SK-N-SH (cell line): ENCODE results near the gene POTEF.
"Not testable (repeated sequence)": the region's sequence is repeated elsewhere in the genome, so short reads cannot be mapped to it uniquely, and the experiment has no call there.

Experiments used
- CHD2 ChIP-seq: fragments of 150-350 bp; IDR thresholded peaks from 2 replicates; pipeline ENCODE4 v1.6.1; 2018; ENCODE audit warnings: low read length; ENCODE audit not compliant: partially characterized antibody
- CTCF ChIP-seq: fragments of 200-600 bp; sonication (generic); IDR thresholded peaks from 2 replicates; pipeline ENCODE4 v1.6.1; 2017; ENCODE audit warnings: antibody characterized with exemption, mild to moderate bottlenecking, moderate library complexity
- EP300 ChIP-seq, 2 experiments: IDR thresholded peaks; 2 replicates each; pipeline versions ENCODE4 v1.4.0 to v1.6.1; 2012; ENCODE audit warnings: borderline replicate concordance in 1 of 2, low read depth in 1 of 2, low read length in 1 of 2
- EZH2phosphoT487 ChIP-seq: fragments of 200-600 bp; sonication (generic); IDR thresholded peaks from 2 replicates; pipeline ENCODE4 v1.6.1; 2017; ENCODE audit warnings: low read depth, mixed run types, mild to moderate bottlenecking, antibody characterized with exemption, moderate library complexity, borderline replicate concordance
- FOSL2 ChIP-seq: IDR thresholded peaks from 2 replicates; pipeline ENCODE4 v1.4.0; 2012; ENCODE audit warnings: low read depth, mild to moderate bottlenecking, moderate library complexity, borderline replicate concordance
- JUND ChIP-seq: IDR thresholded peaks from 2 replicates; pipeline ENCODE4 v1.4.0; 2012
- MAX ChIP-seq: IDR thresholded peaks from 2 replicates; pipeline ENCODE4 v1.4.0; 2012; ENCODE audit warnings: low read depth
- MXI1 ChIP-seq: IDR thresholded peaks from 2 replicates; pipeline ENCODE4 v1.6.1; 2012; ENCODE audit warnings: mild to moderate bottlenecking, low read depth, low read length, improper control_type of control experiment
- POLR2AphosphoS5 ChIP-seq: IDR thresholded peaks from 2 replicates; pipeline ENCODE4 v1.6.1; 2012; ENCODE audit warnings: low read depth, low read length
- RAD21 ChIP-seq: IDR thresholded peaks from 2 replicates; pipeline ENCODE4 v1.6.1; 2012; ENCODE audit warnings: mild to moderate bottlenecking, low read length
- TCF12 ChIP-seq: IDR thresholded peaks from 2 replicates; pipeline ENCODE4 v1.4.0; 2012
- TF ChIP-seq, protein P1 (sequence below): IDR thresholded peaks from 2 replicates; pipeline ENCODE4 v1.6.1; 2012; ENCODE audit warnings: mild to moderate bottlenecking, low read depth, low read length, moderate library complexity
- TF ChIP-seq, protein P2 (sequence below): IDR thresholded peaks from 2 replicates; pipeline ENCODE4 v1.4.0; 2012; ENCODE audit warnings: low read depth, borderline replicate concordance

DNA sequence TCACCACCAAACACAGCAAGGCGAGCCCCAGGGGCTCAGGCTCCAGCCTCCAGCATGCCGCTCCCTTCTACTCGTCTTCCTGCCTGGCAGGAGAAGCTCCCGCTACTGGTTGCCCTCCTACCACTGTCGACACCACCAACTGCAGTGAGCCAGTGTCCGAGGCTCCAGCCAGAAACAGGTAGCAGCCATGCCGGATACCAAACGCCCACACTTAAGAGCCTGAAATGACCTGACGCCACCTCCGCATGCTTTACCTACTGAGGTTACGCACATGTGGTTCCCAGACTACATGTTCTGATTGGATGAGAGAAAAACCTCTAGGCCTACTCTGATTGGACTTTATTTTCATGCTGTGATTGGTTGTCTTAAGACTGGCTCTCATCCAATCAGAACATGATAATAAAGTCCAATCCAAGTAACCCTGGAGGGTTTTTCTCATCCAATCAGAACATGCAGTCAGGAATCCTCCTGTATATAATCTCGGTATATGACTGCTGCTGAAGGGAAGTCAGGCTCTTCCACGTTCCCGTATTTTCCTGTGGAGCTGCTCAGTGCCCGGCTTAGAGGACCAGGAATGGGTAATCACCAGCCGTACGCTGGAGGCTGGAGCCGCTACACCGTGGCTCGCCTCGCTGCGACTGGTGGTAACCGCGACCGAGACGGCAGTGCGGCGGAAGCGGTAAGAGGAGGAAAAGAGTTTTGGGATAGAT, at the start of gene POTEF:
- TF ChIP-seq CTCF; MXI1; CHD2; EP300 (IDR thresholded peaks at IDR 0.05; ENCODE audit: borderline replicate concordance in 1 of 2, low read depth in 1 of 2, low read length in 1 of 2); FOSL2; JUND; RAD21; MAX; POLR2AphosphoS5; TCF12; EZH2phosphoT487: not testable (repeated sequence)
- TF ChIP-seq, protein P1, sequence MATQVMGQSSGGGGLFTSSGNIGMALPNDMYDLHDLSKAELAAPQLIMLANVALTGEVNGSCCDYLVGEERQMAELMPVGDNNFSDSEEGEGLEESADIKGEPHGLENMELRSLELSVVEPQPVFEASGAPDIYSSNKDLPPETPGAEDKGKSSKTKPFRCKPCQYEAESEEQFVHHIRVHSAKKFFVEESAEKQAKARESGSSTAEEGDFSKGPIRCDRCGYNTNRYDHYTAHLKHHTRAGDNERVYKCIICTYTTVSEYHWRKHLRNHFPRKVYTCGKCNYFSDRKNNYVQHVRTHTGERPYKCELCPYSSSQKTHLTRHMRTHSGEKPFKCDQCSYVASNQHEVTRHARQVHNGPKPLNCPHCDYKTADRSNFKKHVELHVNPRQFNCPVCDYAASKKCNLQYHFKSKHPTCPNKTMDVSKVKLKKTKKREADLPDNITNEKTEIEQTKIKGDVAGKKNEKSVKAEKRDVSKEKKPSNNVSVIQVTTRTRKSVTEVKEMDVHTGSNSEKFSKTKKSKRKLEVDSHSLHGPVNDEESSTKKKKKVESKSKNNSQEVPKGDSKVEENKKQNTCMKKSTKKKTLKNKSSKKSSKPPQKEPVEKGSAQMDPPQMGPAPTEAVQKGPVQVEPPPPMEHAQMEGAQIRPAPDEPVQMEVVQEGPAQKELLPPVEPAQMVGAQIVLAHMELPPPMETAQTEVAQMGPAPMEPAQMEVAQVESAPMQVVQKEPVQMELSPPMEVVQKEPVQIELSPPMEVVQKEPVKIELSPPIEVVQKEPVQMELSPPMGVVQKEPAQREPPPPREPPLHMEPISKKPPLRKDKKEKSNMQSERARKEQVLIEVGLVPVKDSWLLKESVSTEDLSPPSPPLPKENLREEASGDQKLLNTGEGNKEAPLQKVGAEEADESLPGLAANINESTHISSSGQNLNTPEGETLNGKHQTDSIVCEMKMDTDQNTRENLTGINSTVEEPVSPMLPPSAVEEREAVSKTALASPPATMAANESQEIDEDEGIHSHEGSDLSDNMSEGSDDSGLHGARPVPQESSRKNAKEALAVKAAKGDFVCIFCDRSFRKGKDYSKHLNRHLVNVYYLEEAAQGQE = not testable (repeated sequence)
- TF ChIP-seq, protein P2, sequence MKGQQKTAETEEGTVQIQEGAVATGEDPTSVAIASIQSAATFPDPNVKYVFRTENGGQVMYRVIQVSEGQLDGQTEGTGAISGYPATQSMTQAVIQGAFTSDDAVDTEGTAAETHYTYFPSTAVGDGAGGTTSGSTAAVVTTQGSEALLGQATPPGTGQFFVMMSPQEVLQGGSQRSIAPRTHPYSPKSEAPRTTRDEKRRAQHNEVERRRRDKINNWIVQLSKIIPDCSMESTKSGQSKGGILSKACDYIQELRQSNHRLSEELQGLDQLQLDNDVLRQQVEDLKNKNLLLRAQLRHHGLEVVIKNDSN = not testable (repeated sequence)
